Cardiac fibroblast (primary cell): Measurements from ENCODE around the gene CORO2A.

Experiments
- DNase-seq, 2 donors: peaks; one replicate each; pipeline versions ENCODE4 v3.0.0 to v3.0.0-alpha.2; 2010; ENCODE audit warnings: low read depth in 2 of 2
- H3K4me3 ChIP-seq, 2 donors: replicated peaks in 1 of 2; 1 replicate in 1 of 2; 2 replicates in 1 of 2; pipeline ENCODE4 v1.5.1; 2011; ENCODE audit warnings: low read depth in 2 of 2, low read length in 2 of 2, mild to moderate bottlenecking in 2 of 2, moderate library complexity in 1 of 2
- CTCF ChIP-seq: IDR thresholded peaks from one replicate; pipeline ENCODE4 v1.5.1; 2011; ENCODE audit warnings: low read depth, mild to moderate bottlenecking, low read length, inconsistent platforms

The CORO2A gene

DNA sequence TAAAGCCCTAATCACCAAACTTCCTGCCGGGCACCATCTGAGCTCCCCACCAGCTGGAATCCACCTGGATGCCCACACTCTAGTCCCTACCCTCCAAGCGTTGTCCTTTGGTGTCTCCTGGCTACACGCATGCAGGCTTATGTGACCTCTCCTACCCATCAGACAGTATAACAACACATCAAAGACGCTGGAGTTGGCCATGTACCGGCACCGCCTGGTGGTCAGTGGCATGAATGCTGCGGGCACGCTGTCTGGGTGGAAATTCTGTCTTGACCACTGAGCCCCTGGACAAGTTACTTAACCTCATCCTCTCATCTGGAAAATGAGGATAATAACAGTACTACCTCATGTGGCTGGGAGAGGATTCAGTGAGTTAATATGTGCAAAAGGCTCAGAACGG lies 23.4 kb upstream of the CORO2A start:
- H3K4me3 ChIP-seq = no peak overlapping the region
- TF ChIP-seq CTCF = peak; percentile 27
- peak; percentile 20 to 38 for DNase-seq

GRCh38 chr9:98215271-98215670 lies 22.8 kb upstream of the CORO2A start:
- no peak for TF ChIP-seq CTCF
- no peak for DNase-seq
- no peak overlapping the region for H3K4me3 ChIP-seq

- DNase-seq = no peak
- no peak overlapping the region for H3K4me3 ChIP-seq
- no peak for TF ChIP-seq CTCF
Measured at GRCh38 chr9:98214811-98215210, 22.4 kb upstream of the CORO2A start.

- no peak for TF ChIP-seq CTCF
- DNase-seq = no peak
Measured at GRCh38 chr9:98211260-98211659, 18.8 kb upstream of the CORO2A start.

DNA sequence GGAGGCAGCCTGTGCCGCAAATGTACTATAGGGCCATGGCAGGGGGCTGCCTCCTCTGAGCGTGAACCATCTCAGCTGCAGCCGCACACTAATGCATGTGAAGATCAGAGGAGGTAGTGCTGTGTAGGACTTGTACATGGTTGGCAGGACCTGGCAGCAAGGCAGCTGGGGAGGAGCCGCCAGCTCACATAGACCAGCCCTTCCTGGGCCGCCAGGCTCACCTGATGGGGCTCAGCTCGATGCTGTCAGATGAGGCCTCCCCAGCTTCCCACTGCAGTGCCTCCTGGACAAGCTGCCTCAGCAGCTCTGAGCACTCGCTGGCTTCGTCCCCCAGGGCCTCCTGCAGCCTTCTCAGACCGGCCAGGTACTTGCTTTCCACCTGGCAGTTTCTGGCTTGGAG lies 18.0 kb upstream of the CORO2A start:
- TF ChIP-seq CTCF = no peak
- no peak for DNase-seq

More at GRCh38 chr9:98211260-98211659, 18.8 kb upstream of the CORO2A start:
- no peak overlapping the region for H3K4me3 ChIP-seq

DNA sequence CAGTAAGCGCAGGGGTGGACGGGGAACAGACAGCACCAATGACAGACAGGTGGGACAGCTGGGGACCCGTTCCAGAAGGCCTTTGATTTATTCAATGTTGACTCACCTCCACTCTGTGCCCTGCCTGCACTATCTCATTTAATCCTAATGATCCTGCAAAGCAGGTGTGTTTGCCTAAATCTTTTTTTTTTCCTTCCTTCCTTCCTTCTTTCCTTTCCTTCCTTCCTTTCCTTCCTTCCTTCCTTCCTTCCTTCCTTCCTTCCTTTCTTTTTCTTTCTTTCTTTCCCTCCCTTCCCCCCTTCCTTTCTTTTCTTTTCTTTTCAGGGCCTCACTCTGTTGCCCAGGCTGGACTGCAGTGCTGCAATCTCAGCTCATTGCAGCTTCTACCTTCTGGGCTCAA lies 17.1 kb upstream of the CORO2A start:
- TF ChIP-seq CTCF = no peak
- H3K4me3 ChIP-seq = no peak overlapping the region
- DNase-seq = no peak

More for the DNA sequence above, 18.0 kb upstream of the CORO2A start:
- H3K4me3 ChIP-seq = no peak overlapping the region

- no peak for TF ChIP-seq CTCF
- no peak overlapping the region for H3K4me3 ChIP-seq
- no peak for DNase-seq
Measured at GRCh38 chr9:98208635-98209034, 16.2 kb upstream of the CORO2A start.
